DMS79 (cell line): ENCODE results near the gene TMEM63B.

ENCODE experiments used
- DNase-seq: peaks from one replicate; lab custom pipeline; 2025; lab: John Stamatoyannopoulos, UW

TMEM63B gene

GRCh38 chr6:44117397-44118128 lies 9.8 kb upstream of the TMEM63B start:
- DNase-seq: peak; percentile 10

- no peak for DNase-seq
These were observed 7.6 kb upstream of the TMEM63B start for GRCh38 chr6:44119704-44120262.

- no peak for DNase-seq
These were observed 6.5 kb upstream of the TMEM63B start for GRCh38 chr6:44120692-44121443.

GRCh38 chr6:44122801-44123200 lies 4.6 kb upstream of the TMEM63B start:
- no peak for DNase-seq

- no peak for DNase-seq
These were observed 3.8 kb upstream of the TMEM63B start for GRCh38 chr6:44123544-44123943.

GRCh38 chr6:44126320-44127149 lies 819 bp upstream of the TMEM63B start:
- DNase-seq: no peak

GRCh38 chr6:44128020-44128917 lies 915 bp downstream of the TMEM63B start:
- DNase-seq: no peak

GRCh38 chr6:44129841-44130322 lies 2.5 kb downstream of the TMEM63B start:
- DNase-seq: no peak

- no peak for DNase-seq
These were observed 4.5 kb downstream of the TMEM63B start for GRCh38 chr6:44131892-44132291.

- no peak for DNase-seq
These were observed 5.1 kb downstream of the TMEM63B start for GRCh38 chr6:44132476-44132875.

- no peak for DNase-seq
These were observed 5.9 kb downstream of the TMEM63B start for GRCh38 chr6:44133003-44133931.

GRCh38 chr6:44133981-44134711 lies 6.8 kb downstream of the TMEM63B start:
- DNase-seq: no peak

- no peak for DNase-seq
These were observed 7.9 kb downstream of the TMEM63B start for GRCh38 chr6:44135173-44135758.

GRCh38 chr6:44135875-44136274 lies 8.5 kb downstream of the TMEM63B start:
- no peak for DNase-seq

GRCh38 chr6:44138717-44139350 lies 11.5 kb downstream of the TMEM63B start:
- DNase-seq: no peak

- no peak for DNase-seq
These were observed 12.0 kb downstream of the TMEM63B start for GRCh38 chr6:44139351-44139743.

GRCh38 chr6:44142835-44143234 lies 15.5 kb downstream of the TMEM63B start:
- no peak for DNase-seq

GRCh38 chr6:44143731-44144130 lies 16.4 kb downstream of the TMEM63B start:
- no peak for DNase-seq
